NCI-H82 treated with DMSO at 0.1 percent for 48 hours (cell line): Measurements from ENCODE around the gene HDAC1.

ENCODE experiments used
- DNase-seq: peaks from one replicate; lab custom pipeline; 2025; ENCODE audit not compliant: unreplicated experiment; lab: John Stamatoyannopoulos, UW

HDAC1 gene

DNA sequence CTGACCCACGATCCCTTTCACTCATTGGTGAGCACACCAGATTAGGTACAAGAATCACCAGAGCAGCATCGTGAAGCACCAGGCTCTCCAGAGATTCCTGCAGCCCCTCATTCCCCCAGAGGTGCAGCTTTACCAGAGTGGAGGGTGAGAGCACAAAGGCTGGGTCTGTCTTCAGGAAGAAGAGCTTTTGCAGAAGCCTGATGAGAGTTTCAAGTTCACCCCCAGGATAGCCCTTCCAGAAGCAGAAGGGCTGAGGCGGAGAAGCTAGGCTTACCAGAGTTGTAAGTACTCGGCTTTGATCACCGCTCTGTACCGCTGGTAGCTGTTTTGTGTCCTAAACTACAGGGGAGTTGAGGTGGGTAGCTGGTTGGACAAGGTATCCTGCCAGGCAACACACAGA, 73.6 kb downstream of the HDAC1 start:
- no peak for DNase-seq

DNA sequence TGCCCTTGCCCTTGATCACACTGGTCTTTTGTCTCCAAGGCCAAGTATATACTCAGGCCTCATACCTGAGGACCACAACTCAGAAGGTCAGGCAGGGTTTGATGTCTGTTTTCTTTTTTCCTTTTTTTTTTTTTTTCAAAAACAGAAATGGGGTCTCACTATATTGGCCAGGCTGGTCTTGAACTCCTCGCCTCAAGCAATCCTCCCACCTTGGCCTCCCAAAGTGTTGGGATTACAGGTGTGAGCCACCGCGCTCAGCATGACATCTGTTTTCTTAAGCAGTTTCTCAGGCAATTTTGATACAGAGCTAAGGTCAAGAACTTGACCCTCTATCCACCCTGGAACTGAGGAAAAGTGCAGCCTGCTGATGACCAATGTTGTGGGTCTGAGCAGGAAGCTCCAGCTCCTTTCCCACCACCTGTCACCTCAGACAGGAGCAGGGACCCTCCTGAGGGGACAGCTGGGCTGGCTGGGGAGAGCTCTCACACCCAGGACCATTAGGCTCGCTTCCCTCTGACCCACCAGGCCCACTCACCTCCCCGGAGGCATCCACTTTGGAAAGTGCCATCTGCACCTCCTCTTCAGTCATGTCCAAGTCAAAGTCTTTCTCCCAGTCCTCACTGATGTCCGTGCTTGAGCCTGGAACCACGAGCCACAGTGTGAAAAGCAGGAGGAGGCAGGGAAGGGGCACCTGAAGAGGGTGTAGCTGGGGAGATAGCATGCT, 76.2 kb downstream of the HDAC1 start:
- DNase-seq = no peak

DNA sequence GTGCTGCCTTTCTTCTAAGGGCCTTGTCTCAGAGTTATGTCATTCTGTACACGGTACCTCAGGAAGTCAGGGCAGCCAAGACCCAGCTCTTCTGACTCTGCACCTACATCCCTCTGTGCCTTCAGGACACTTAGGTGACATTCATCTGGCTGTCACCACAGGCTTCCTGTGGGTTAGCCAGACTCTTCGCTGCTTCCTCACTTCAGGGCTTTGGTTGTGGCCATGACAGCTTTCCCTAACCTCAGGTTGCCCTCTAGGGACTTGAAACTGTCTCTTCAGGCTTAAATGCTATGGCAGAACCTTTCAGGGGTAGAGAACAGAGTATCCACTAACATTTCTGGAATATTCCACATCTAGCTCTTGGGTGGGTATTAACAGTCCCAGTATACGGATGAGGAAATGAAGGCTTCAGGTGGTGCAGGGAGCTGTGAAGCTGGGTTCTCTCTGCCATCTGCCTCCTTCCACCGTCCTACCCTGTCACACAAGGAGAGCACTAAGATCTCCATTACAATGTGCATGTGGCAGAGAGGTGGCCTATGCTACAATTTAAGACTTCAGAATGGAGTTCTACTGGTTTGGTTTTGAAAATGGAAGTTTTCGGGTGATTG, 80.4 kb downstream of the HDAC1 start:
- no peak for DNase-seq

DNA sequence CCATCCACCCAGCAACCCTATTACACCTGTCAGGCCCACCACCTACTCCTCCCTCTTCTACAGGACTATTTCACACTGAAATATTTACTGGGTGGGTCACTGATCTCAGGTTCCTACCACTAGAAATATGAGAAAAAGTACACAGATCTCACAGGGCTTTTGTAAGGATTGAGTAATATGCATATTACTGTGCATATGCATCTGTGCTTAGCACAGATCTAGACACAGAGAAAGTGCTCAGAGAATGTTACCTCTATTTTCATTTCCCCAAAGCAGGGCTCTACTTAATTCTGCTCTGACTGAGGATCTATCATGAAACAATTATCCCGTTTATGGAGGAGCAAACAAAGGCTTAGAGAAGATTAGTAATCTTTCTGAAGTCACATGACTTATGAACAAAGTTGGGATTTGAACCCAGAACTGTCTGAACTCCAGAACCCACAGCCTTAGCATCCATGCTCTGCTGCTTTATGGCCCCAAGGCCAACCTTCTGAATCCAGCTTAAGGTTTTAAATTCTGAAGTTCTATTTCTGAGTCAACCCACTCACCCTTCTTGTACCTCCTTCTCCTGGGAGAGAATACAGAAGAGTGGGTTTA, 82.2 kb downstream of the HDAC1 start:
- DNase-seq = no peak

DNA sequence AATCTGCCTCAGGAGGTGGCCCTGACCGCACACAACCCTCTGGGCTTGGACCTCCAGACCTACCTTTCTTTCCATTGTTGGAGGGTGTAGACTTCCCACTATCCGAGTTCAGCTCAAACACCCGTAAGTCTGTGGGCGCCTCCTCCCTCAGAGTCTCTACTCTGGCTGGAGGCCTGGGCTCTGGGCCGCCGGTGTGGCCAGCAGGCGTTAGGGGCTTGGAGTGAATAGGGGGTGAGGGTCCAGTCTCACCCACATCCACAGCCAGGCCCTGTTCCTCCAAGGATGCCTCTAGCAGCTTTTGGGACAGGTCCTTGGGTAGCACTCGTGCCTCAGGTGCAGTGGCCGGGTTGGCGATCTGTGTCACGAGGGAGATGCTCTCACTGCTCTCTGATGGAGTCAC, 84.3 kb downstream of the HDAC1 start:
- no peak for DNase-seq

DNA sequence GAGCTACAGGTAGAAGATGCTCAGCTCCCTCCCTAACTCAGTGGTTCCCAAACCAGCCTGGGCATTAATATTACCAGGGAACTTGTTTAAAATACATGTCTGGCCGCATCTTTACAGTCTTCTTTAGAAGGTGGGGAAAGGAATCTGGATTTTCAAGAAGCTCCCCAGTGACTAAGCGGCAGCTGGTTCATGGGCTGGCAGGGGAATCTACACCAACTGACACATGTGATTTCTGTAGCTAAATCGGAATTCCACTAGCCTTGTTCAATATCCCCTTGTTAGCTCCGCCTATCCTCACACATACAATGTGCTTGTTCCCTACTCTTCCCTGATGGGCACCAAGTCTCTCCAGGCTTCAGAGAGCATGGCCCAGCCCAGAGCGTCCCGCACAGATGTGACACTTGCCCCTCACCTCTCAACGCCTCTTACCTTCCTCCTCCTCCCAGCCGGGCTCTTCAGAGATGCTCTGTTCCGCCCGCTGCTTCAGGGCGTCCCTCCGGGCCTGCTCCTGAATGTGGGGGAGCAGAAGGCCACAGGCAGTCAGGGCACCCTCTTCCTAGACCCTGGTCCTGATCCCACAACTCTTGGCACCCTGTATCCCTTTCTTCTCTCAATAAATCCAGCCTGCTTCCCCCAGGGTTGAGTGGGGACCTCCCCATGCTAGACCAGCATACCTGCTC, 85.8 kb downstream of the HDAC1 start:
- DNase-seq = no peak

DNA sequence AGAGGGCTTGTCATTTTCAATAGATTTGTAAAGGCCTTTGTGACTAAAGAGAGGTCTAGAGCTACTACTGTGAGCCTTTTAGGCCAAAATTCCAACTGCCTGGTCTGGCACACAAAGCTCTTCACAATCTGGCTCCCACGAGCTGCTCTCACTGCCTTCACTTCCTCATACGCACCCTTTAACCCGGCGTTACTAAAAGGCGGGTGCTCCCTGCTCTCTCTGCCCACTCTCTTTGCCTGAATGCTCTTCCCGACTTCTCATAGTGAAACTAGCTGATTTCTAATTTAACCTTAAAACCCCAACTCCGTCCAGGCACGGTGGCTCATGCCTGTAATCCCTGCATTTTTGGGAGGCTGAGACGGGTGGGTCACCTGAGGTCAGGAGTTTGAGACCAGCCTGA, 88.2 kb downstream of the HDAC1 start:
- DNase-seq = no peak
